Measurements from ENCODE around the gene FAM131A. TPM values are rescaled to one million over a fixed set of nuclear protein-coding genes. Genes with fewer than 3 reads are reported as not detected.

Gene FAM131A
- total RNA-seq, 1 donor from 2014 or later: 17.4 TPM

DNA sequence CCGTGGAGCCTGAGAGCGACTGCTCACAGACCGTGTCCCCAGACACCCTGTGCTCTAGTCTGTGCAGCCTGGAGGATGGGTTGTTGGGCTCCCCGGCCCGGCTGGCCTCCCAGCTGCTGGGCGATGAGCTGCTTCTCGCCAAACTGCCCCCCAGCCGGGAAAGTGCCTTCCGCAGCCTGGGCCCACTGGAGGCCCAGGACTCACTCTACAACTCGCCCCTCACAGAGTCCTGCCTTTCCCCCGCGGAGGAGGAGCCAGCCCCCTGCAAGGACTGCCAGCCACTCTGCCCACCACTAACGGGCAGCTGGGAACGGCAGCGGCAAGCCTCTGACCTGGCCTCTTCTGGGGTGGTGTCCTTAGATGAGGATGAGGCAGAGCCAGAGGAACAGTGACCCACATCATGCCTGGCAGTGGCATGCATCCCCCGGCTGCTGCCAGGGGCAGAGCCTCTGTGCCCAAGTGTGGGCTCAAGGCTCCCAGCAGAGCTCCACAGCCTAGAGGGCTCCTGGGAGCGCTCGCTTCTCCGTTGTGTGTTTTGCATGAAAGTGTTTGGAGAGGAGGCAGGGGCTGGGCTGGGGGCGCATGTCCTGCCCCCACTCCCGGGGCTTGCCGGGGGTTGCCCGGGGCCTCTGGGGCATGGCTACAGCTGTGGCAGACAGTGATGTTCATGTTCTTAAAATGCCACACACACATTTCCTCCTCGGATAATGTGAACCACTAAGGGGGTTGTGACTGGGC, 7.3 kb downstream of the FAM131A start:
- Mint-ChIP-seq H3K4me1 (peaks cover 13% of the 10 kb centered on the region), H3K9me3 (no peaks in the 10 kb centered on the region), H3K27me3 (ENCODE audit: low read depth) (no peaks in the 10 kb centered on the region), H3K36me3 (peaks cover 7% of the 10 kb centered on the region), H3K27ac (no peak overlapping the region), H3K4me3 (no peak overlapping the region)
- DNase-seq (ENCODE audit: low spot score in 2 of 2, unreplicated experiment in 2 of 2): no peak
- TF ChIP-seq, protein P1, sequence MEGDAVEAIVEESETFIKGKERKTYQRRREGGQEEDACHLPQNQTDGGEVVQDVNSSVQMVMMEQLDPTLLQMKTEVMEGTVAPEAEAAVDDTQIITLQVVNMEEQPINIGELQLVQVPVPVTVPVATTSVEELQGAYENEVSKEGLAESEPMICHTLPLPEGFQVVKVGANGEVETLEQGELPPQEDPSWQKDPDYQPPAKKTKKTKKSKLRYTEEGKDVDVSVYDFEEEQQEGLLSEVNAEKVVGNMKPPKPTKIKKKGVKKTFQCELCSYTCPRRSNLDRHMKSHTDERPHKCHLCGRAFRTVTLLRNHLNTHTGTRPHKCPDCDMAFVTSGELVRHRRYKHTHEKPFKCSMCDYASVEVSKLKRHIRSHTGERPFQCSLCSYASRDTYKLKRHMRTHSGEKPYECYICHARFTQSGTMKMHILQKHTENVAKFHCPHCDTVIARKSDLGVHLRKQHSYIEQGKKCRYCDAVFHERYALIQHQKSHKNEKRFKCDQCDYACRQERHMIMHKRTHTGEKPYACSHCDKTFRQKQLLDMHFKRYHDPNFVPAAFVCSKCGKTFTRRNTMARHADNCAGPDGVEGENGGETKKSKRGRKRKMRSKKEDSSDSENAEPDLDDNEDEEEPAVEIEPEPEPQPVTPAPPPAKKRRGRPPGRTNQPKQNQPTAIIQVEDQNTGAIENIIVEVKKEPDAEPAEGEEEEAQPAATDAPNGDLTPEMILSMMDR (IDR thresholded peaks at IDR 0.05; ENCODE audit: unreplicated experiment): no peak

- DNase-seq (ENCODE audit: low spot score in 2 of 2, unreplicated experiment in 2 of 2): no peak
- no peak overlapping the region for H3K4me3 Mint-ChIP-seq
- peaks cover 7% of the 10 kb centered on the region for H3K36me3 Mint-ChIP-seq
- no peaks in the 10 kb centered on the region for H3K27me3 Mint-ChIP-seq (ENCODE audit: low read depth)
- H3K9me3 Mint-ChIP-seq: no peaks in the 10 kb centered on the region
- peak overlapping the region; percentile 40 for H3K27ac Mint-ChIP-seq
- peaks cover 13% of the 10 kb centered on the region for H3K4me1 Mint-ChIP-seq
- TF ChIP-seq, protein P1 (IDR thresholded peaks at IDR 0.05; ENCODE audit: unreplicated experiment): no peak
These were observed 8.1 kb downstream of the FAM131A start for GRCh38 chr3:184345317-184346144.

DNA sequence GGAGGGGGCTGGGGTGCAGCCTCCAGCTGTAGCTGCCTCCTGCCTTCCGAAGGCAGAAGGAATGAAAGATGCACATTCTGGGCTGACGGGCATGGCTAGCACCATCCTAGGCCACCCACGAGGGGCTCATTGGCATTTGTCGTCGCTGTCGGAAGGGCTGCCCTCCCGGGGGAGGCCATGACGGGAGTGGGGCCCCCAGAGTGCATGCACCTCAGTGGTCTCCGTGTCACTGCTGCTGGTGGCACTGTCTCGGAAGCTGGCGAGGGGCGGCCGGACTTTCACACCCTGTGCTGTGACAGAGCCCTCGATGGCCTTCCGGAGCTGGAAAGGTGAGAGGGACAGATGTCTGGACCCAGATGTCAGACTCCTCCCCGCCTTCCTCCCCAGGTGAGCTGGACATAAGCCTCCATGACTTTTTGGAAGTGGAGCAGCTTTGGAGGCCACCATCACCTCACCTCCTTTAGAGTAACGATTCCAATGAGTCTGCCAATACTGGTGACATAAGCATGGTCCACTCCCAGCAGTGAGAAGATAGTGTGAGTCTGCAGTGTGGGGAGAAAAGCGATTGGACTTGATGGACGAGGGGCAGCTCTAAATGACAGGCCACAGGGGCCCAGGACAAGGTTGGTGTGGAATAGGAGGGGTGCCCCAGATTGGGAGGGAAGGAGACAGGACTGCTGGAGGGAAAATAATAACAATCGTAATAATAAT, 9.2 kb downstream of the FAM131A start:
- Mint-ChIP-seq H3K4me1 (peaks cover 18% of the 10 kb centered on the region), H3K27ac (peak overlapping the region; percentile 81), H3K9me3 (no peaks in the 10 kb centered on the region), H3K36me3 (peaks cover 7% of the 10 kb centered on the region), H3K4me3 (no peak overlapping the region), H3K27me3 (ENCODE audit: low read depth) (no peaks in the 10 kb centered on the region)
- TF ChIP-seq, protein P1 (IDR thresholded peaks at IDR 0.05; ENCODE audit: unreplicated experiment): no peak
- DNase-seq (ENCODE audit: low spot score in 2 of 2, unreplicated experiment in 2 of 2): no peak

DNA sequence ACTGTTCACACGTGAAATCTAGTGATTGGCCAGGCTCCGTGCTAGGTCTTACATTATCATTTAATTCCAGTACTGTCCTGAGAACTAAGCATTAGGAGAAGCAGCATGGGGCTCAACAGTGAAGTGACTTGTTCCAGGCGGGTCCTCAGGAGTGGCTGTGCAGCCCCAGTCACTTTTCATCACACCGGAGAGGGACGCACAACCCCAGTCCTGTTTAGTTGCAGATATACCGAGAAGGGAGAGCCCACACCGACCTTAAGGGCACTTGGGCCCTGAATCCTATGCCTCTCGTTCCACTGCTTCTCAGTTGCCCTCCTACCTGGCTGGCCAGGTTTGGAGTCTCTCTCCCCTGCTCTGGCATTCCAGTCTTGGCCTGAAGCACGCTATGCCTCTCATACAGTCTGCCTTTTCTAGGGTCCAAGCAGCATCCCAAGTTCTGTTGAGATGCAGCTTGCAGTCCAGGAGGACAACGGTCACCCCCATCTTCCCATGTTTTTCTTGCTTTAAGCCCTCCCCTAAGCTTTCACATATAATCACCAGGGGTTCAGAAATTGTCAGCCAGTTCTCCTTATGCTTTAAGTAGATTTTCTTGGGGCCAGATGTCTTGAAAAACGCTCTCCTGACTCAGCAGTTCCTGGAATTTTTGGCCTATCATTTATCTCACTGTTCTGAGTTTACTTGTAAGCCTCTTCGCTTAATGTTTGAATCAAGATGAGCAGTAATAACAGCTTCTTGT, 10.1 kb downstream of the FAM131A start:
- no peak for DNase-seq (ENCODE audit: low spot score in 2 of 2, unreplicated experiment in 2 of 2)
- Mint-ChIP-seq H3K27me3 (ENCODE audit: low read depth) (no peaks in the 10 kb centered on the region), H3K4me3 (no peak overlapping the region), H3K36me3 (peaks cover 10% of the 10 kb centered on the region), H3K4me1 (peaks cover 21% of the 10 kb centered on the region), H3K9me3 (no peaks in the 10 kb centered on the region), H3K27ac (peak overlapping the region; percentile 81)
- TF ChIP-seq, protein P1 (IDR thresholded peaks at IDR 0.05; ENCODE audit: unreplicated experiment): no peak

DNA sequence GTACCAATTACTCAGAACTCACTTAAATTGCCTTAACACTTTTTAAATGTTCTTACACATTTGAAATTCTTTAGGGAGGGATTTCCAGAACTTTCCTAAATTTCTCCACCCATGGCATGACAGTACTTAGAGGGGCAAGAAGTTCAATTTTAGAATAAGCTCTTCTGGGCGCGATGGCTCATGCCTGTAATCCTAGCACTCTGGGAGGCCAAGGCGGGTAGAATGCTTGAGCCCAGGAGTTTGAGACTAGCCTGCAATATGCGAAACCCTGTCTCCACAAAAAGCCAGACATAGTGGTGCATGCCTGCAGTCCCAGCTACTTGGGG, 10.6 kb downstream of the FAM131A start:
- no peak overlapping the region for H3K4me3 Mint-ChIP-seq
- H3K9me3 Mint-ChIP-seq: no peaks in the 10 kb centered on the region
- H3K27ac Mint-ChIP-seq: peak overlapping the region; percentile 81
- H3K4me1 Mint-ChIP-seq: peaks cover 21% of the 10 kb centered on the region
- TF ChIP-seq, protein P1 (IDR thresholded peaks at IDR 0.05; ENCODE audit: unreplicated experiment): no peak
- no peak for DNase-seq (ENCODE audit: low spot score in 2 of 2, unreplicated experiment in 2 of 2)
- peaks cover 7% of the 10 kb centered on the region for H3K36me3 Mint-ChIP-seq
- no peaks in the 10 kb centered on the region for H3K27me3 Mint-ChIP-seq (ENCODE audit: low read depth)

Measured in mesothelial cell of epicardium (in vitro differentiated cells).